ENCODE results near the gene THBS1.

The THBS1 gene

DNA sequence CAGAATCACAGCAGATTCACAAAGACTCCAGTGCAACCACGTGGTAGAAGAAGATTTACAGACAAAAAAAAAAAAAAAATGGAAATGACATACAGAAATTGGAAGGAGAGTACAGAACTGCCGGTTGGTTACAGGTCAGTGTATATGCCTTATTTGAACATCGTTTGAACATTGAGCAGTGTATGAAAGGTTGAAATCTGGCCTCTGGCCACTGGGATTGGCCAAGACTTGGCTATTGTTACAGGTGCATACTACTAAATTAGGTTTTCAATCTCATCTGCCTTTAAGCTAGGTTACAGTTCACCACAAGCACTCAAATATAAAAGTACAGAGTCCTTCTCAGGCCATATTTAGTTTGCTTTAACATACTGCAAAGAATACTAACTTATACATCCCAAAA is 59.8 kb downstream of the THBS1 start:
- DNase-seq = no peak

DNA sequence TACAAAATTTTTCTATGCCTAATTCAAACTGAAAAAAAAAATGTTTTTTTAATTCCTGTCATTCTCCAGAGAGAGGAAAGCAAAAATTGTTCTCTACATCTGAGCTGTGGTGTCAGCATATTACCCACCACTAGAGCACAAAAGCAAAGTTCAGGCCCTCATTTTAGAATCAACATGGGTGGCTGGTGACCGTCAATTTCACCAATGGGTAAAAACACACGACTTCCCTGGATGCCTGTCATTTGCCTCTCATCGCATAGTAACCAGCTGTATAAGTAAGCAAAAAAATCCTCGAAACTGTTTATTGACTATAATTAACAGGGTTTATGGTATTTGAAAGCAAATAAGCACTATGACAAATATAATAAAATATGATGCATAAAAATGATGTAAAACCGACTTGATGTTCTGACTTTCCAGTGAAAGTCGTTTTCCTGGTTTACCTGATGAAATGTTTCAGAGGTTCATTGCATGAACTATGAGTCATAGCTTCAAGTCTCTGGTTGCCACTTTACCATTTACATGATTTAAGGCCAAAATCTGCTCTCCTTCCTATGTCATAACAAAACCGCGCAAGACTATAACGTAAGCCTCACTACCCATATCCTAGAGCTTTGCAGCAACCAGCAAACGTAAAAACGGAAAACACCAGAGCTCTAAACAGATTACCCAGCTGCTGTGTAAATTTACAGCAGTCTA is 60.5 kb downstream of the THBS1 start:
- no peak for DNase-seq

DNA sequence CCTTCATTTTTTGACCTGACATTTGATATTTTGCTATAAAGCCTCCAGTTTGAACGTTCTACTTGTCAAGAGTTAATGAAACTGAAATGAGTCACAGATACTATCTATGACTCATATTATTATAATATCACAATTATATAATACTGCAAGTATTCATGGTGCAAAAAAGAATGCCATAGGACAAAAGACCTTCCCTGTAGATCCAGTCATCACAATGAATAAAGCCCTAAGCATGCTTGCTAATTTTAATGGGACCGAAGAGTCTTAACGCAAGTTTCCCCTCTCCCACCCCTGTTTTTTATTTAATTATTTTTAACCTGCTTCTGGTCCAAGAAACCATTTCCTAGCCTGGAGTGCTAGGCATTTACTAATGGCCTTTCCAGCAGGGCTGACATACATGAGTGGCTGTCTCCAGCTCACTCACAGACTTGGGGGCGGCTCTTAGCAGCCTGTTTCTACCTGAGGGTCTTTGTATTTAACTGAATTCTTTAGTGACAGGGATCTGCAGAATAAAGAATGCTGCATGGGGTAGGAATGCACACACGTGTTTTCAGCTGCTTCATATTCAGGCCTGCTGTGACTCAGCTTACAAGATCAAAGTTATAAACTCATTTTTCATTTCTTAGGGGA is 61.2 kb downstream of the THBS1 start:
- DNase-seq = no peak

DNA sequence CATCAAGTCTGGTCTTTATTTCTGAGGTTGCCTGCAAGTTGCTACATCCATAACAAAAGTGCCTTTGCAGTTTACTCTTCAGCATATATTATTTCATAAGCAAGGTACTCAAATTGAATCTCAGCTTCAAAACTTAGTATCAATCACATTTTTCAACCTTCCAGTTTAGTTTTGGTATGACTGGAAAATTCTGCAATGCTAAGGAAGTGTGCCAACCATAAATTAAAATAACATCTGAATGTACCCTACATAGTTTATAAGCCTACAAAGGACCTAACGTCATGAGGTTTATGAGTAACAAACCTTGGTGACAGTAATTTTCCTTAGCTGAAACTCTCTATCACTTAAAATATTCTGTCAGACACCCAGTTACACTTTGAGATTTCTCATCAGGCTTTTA is 62.8 kb downstream of the THBS1 start:
- no peak for DNase-seq

DNA sequence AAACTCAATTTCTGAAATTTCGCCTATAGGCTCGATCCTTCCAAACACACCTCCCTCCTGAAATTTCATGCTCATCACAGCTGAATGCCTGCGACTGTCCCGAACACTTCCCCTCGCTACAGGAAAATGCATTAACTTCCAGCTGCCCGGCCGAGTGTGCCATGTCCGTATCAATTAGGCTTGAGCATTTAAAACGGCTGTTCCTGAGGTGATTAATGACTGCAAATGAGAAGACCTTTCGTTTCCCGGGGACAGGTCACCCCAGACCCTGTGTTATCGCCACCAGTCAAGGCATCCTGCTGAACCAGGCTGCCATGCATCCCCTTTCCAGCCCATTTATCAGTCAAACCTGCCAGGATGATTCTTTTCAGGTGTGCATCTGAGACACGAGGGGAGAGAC is 63.3 kb downstream of the THBS1 start:
- DNase-seq = no peak

DNA sequence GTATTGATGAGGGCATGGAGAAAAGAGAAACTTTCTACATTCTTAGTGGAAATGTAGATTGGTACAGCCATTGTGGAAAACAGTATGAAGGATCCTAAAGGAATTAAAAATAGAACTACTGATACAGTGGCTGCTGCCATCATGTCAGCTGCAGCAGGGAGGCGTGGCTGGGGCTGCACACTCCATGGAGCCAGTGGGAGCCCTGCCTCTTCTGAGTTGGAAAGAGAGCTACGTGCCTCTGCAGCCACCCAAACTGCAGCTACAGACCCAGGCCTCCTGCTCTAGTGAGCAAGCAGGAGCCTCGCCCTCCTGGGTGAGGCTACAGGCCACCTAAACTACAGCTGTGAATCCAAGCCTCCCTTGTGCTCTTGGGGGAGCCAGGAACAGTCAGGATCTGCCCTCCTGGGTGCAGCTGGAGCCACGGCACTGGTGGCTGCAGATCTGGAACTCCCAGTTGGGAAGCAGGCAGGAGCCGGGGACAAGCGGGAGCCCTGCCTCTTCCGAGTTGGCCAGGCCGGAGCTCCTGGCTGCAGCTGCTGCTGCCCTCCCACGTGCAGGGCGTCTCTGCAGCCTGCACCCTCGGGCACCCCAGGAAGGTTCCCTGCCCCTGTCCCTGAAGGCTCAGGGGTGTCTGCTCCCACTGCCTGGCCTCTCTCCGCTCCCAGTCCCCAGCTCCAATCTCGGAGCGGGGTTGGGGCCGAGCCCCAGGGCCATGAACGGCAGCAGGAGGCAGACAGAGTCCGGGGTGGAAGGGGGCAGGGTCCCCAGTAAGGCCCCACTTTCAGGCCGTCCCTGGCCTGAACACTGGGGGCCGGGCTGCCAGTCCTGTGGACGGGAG is 64.5 kb downstream of the THBS1 start:
- DNase-seq = no peak

DNA sequence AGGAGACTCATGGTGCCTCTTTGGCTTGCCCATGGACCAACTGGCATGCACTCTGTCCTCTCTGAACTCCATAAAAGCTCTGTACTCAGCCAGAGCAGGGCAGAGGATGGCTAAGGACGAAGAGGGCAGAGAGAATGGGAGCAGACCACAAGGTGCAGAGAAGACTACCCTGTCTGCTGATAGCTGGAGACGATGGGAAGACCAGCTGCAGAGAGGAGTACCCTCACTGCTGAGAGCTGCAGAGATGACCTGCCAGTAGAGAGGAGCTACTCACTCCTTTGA is 65.0 kb downstream of the THBS1 start:
- no peak for DNase-seq

DNA sequence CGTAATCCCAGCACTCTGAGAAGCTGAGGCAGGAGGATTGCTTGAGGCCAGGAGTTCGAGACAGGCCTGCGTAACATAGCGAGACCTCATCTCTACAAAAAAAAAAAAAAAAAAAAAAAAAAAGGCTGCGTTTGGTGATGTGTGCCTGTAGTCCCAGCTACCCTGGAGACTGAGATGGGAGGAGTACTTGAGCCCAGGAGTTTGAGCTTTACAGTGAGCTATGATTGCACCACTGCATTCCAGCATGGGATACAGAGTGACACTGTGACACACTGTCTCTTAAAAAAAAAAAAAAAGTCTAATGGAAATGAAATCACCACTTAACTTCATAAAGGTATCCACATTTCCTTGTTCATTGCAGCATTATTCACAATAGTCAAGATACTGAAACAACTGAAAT is 65.5 kb downstream of the THBS1 start:
- no peak for DNase-seq
